HG03342 (cell line): ENCODE measurements around the gene FBN3.
"Not testable (repeated sequence)": the region's sequence is repeated elsewhere in the genome, so short reads cannot be mapped to it uniquely, and the experiment has no call there.

Source experiments
- ATAC-seq: cut with Tn5 transposase; IDR thresholded peaks from one replicate; pipeline ENCODE4 v1.9.1; 2021; ENCODE audit warnings: mild to moderate bottlenecking, moderate library complexity; ENCODE audit not compliant: unreplicated experiment

The FBN3 gene

GRCh38 chr19:8025316-8025715 is 124.1 kb downstream of the FBN3 start:
- no peak for ATAC-seq

- not testable (repeated sequence) for ATAC-seq
Measured at GRCh38 chr19:8024256-8024655, 125.1 kb downstream of the FBN3 start.

DNA sequence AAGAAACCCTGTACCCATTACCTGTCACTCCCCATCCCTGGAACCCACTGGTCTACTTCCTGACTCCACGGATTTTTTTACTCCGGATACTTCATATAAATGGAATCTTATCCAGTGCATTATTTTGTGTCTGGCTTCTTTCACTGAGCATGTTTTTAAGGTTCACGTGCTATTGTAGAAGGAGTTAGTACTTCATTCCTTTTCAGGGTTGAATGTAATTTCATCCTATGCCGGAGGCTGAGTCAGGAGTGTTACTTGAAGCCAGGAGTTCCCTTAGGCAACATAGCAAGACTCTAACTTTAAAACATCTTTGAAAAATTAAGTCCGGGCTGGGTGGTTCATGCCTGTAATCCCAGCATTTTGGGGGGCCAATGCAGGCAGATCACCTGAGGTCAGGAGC is 126.0 kb downstream of the FBN3 start:
- no peak for ATAC-seq

DNA sequence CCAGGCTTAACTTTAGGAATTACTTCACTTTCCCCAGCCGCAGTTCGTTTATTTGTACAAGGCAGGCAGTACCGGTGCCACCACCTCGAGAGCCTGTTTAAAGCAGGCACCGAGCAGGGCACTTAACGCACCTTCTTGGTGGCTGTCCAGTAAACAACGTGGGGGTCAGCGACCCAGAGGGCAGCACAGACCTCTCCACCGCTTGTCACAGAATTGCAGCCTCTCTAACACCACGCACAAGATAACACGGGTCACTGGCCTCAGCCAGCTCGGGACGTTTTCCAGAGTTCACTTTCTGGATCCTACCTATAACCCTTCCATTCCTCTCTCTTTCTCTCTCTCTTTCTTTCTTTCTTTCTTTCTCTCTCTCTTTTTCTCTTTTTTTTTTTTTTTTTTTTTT is 127.1 kb downstream of the FBN3 start:
- ATAC-seq = no peak

DNA sequence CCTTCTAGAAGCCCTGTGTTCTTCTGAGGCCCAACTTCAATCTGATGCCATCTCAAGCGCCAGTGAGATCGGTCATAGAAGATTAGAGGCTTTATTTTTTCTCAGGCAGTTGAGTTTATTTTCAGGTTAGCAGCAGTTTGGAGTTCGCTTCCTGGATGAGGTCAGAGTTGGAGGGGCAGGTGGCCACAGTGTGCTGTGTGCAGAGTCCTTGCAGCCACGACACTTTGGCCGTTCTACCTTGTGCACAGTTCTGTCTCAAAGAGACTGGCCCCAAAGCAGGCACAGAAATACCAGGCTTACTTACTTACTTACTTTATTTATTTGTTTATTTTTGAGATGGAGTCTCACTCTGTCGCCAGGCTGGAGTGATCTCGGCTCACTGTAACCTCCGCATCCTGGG is 128.0 kb downstream of the FBN3 start:
- ATAC-seq = no peak

DNA sequence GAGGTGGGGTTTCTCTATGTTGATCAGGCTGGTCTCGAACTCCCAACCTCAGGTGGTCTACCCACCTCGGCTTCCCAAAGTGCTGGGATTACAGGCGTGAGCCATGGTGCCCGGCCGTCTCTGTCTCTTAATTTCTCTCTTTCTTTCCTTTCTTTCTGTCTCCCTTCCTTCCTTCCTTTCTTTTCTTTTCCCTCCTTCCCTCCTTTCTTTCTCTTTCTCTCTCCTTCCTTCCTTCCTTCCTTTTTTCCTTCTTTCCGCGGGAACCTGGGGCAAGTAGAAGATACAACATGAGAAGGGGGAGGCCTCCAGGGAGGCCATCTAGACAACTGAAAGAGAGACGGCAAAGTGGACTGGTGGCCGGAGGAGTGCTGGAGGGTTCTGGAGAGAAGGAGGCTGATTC is 128.7 kb downstream of the FBN3 start:
- ATAC-seq = no peak

- no peak for ATAC-seq
Measured at GRCh38 chr19:8017808-8018207, 131.6 kb downstream of the FBN3 start.
